Midbrain (tissue), 1 donor: ENCODE results near the gene ETFBKMT.
"Not testable (repeated sequence)": the region's sequence is repeated elsewhere in the genome, so short reads cannot be mapped to it uniquely, and the experiment has no call there.

Experiments used
- DNase-seq: peaks from one replicate; lab custom pipeline; 2025; lab: John Stamatoyannopoulos, UW

The ETFBKMT gene

GRCh38 chr12:31655792-31656191, 3.7 kb upstream of the ETFBKMT start:
- DNase-seq: no peak

DNA sequence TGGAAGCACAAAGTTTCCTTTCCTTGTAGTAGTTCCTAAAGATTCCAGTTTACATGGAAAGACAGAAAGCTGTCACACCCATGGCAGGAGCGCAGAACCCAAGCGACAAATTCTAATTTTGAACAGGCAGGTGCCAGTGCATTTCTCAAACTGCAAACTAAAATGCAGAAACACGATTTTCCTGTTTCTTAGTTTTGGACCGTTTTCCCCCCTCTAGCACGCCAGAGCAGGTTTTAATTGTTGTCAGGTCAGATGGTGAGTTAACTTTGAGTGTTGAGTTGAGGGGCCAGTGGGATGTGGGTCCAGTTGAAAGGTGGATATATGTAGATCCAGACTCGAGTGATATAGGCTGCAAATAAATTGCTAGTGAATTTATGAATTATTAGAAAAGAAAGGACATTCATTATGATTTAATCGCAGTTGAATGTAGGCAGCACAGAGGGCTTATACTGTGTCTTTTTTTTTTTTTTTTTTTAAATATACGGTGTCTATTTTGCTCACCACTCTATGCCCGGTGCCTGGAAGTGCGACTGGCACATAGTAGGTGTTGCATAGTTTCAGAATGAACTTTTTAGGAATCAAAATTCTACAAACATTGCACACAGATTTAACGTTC, 909 bp upstream of the ETFBKMT start:
- DNase-seq: no peak

DNA sequence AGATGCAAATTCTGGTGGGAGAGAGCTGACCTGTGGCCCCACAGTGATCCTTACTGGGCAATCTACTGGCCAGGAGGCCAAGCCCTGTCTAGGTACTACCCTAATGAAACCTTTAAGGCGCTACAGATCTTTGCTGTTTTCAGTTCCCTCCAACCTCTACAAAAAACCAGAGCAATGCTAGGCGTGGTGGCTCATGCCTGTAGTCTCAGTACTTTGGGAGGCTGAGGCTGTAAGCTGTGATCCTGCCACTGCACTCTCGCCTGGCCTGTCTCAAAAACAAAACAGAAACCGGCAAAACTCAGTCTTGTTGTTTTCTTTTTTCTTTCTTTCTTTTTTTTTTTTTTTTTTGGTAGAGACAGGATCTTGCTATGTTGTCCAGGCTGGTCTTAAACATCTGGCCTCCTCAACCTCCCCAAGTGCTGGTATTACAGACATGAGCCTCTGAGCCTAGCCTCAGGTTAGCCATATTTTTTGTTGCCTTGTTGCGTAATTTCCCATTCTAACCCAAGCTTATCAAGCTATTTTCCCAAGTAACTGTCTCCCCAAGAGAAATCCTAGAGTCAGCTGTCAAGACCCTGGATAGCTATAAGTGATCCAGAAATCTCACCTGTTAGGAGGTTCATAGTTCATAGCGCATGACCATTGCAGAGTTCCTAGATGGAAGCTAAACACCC, 2.8 kb downstream of the ETFBKMT start:
- no peak for DNase-seq

DNA sequence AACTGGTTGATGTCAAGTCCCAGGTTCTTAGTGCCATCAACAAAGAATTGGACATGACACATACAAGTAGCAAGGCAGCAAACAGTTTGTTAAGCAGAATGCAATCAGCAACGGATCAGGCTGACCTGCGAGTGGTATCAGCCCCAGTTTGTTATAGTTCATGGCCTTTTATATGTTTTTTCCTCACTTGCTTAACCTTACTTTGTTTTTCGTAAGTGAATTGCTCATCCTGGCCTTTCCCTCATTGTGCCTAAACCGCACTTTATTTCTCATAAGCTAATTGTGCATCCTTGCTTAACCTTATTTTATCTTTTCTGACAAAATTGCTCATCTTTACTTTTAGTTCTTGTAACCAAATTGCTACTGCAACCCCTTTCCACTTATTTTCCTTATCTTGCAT, 4.1 kb downstream of the ETFBKMT start:
- DNase-seq: no peak

DNA sequence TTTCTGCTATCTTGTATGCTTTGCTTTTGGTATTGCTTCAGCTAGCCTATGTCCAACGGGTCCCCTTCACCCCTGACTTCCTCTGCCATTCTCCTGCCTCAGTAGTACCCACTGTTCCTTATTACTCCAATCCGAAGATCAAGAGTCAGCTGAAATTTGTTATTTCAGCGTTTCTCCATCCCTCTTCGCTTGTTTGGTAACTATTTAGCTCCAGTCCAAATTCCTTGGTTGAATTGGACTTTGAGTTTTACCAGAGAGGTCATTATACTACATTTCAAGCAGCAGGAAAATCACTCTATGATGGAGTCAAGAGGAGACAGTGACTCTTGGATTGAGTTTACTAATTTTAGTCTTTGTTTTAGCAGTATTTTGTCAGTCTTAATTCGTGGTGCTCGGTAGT, 4.5 kb downstream of the ETFBKMT start:
- no peak for DNase-seq

DNA sequence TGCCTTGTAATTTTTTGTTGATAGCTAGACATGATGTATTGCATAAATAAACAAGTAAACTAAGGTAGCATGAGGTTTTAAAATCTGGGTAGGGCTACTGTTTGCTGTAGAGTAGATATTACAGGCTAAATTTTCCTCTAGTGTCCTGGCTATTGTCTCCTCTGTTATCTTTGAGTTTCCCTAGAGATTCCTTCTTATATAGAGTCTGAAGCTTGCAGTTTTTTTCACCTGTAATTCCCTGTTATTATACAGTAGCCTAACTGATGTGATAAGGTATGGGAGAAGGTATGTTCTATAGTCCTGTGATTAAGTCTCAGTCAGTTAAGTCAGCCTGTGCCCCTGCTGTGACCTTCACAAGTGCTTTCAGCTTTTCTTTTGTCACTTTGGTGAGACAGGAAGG, 9.5 kb downstream of the ETFBKMT start:
- DNase-seq: no peak

- not testable (repeated sequence) for DNase-seq
These were observed 10.1 kb downstream of the ETFBKMT start for GRCh38 chr12:31669582-31669981.

DNA sequence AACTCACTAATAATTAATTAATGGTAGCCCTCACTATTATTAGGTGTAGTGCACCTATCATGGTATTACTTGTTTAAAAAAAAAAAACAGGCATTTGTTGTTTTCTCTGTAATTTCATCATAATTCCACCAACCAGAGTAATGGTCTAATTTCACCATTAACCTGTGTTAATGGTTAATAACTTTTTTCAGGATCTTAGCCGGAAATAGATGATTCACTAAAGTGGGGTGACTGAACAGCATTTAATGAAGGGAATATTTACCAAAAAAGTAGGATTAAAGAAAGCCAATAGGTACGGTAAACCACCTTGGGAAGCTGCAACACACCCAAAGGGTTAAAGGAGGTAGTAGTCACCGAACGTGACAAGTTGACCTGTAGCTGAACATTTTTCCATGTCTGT, 13.0 kb downstream of the ETFBKMT start:
- no peak for DNase-seq

GRCh38 chr12:31682136-31682962, 22.9 kb downstream of the ETFBKMT start:
- peak; percentile 19 for DNase-seq

DNA sequence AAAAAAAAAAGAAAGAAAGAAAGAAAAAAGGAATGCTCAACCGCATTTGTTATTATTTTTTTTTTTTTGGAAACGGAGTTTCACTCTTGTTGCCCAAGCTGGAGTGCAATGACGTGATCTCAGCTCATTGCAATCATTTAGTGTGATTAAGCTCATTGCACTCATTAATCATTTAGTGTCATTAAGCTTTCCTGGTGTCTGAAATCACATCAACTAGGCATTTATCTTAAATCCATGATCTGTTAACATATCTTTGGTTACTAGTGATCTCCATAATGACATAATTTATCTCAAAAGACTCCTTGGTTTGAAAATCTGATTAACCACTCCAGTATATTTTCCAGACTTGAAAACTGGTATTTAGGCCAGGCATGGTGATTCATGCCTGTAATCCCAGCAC, 26.3 kb downstream of the ETFBKMT start:
- no peak for DNase-seq

DNA sequence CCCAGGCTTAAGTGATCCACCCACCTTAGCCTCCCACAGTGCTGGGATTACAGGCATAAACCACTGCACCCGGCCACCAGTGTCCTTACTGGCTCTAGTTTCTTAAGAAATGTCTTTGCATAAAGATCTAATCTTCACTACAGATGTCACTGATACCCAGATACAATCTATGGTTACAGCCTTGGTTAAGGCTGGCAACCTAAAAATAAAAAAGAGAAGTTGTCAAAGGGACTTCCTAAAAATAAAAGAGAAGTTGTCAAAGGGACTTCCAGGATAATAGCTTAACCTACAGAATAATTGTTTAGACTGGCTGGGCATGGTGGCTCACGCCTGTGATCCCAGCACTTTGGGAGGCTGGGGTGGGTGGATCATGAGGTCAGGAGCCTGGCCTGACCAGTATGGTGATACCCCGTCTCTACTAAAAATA, 27.6 kb downstream of the ETFBKMT start:
- DNase-seq: no peak

DNA sequence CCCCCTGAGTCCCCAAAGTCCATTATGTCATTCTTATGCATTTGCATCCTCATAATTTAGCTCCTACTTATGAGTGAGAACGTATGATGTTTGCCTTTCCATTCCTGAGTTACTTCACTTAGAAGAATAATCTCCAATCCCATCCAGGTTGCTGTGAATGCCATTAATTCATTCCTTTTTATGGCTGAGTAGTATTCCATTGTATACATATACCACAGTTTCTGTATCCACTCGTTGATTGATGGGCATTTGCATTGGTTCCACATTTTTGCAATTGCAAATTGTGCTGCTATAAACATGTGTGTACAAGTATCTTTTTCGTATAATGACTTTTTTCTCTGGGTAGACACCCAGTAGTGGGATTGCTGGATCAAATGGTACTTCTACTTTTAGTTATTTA, 30.4 kb downstream of the ETFBKMT start:
- DNase-seq: not testable (repeated sequence)

GRCh38 chr12:31702047-31702446, 42.6 kb downstream of the ETFBKMT start:
- DNase-seq: peak; percentile 2

DNA sequence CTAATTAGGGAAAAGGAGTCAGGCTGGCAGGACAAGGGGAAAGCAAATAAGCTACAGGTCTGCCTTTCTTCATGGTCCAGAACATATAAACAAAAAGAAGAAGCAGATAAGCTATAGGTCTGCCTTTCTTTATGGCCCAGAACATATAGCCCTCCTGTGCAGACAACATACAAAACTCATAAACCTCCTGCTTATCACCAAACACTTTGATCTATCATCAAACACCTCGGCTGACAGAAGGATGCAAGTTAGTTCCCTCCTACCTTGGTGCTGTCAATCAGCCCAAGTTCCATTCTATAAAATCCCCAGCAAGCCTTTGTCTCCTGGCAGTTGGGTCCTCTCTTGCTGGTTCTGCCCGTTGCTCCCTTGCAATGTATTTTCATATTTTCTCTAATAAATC, 46.1 kb downstream of the ETFBKMT start:
- no peak for DNase-seq

- not testable (repeated sequence) for DNase-seq
These were observed 48.6 kb downstream of the ETFBKMT start for GRCh38 chr12:31708118-31708517.

DNA sequence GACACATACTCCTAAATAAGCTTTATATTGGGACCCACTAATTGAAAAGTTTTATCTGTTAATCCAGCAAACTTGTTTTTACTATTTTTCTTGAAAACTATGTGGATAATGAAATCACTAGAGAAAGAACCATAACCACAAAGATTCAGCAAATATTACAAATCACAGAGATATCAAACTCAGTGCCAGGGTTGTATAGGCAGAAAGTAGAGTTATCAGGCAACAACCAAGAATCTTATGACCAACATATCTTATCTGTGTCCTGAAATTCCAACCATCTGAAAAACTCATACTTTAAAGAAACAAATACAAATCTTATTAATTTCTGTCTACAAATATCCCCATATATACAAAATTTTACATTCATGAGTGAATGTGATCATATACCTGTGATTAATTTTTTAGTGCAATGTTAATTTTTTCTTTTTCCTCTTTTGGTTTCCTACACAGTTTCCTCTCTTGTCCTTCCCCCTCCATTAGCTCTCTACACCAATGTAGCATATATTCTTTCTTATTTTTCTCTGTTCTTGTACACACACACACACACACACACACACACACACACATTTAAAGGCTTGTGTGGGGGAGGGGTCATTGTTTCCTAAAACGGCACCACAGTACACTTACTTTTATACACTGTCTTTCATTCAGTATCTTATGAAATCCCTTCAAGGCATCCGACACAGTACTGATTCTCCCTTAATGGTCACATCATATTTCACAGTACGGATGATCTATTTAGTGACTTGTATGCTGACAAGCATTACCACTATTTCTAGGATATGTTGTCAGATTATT, 50.7 kb downstream of the ETFBKMT start:
- no peak for DNase-seq

- DNase-seq: no peak
These were observed 53.4 kb downstream of the ETFBKMT start for GRCh38 chr12:31712877-31713276.

GRCh38 chr12:31714406-31715271, 55.2 kb downstream of the ETFBKMT start:
- DNase-seq: no peak

DNA sequence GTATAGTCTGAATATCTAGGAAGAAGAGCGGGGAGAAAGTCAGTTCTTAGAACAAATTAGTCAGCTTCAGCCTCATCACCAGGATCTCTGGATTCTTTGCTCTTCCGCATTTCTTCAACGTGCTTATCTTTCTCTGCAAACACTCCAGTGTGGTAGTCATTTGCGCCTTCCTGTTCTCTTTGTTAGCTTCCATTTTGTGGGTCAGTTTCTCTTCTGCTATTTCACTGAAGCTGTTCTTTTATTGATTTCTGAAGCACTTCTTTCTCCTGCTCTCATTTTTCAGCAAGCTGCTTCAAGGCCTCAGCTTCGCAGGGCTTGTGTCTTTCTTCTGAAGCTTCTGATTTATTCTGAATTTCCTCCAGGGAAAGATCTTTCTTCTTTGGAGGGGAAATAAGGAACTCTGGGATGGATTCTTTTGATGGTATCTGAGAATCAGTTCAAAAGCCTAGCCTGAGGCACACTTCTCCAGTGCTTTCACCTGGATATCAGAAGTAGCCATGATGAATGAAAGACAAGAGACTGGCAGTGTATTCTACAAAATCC, 55.9 kb downstream of the ETFBKMT start:
- DNase-seq: peak; percentile 21

GRCh38 chr12:31716998-31717397, 57.5 kb downstream of the ETFBKMT start:
- not testable (repeated sequence) for DNase-seq
